Left cardiac atrium (tissue), 2 donors: ENCODE measurements around the gene KLHL28. TPM values are rescaled to one million over a fixed set of nuclear protein-coding genes. Genes with fewer than 3 reads are reported as not detected.

Experiments
- total RNA-seq, 2 donors: library from RNA; stranded (reverse); fragmentation: NEBNext Ultra II Directional; extraction: Animal tissue kit (Norgen Biotek cat#: 25700); gene quantifications; one replicate each; pipeline ENCODE4 v1.2.1, GENCODE V29; 2021
- donor health status: DM: no; HTN: yes; CAD: no; lungs with severe emphysema.
- donor health status: DM: yes; HTN: yes; CAD: no.

The KLHL28 gene
- total RNA-seq, 2 donors from 2014 or later: 10.5 to 10.9 TPM

Other genes with a start within 250 kb of the KLHL28 start
- 10 to 100 TPM; 14.8 to 18.6 TPM for gene TOGARAM1, start 243 bp upstream of the KLHL28 start, total RNA-seq
- gene PRPF39, start 122.2 kb upstream of the KLHL28 start, total RNA-seq: 10 to 100 TPM; 12.8 to 19.5 TPM
- gene FKBP3, start 172.5 kb upstream of the KLHL28 start, total RNA-seq: 10 to 100 TPM; 76.0 to 78.9 TPM
- gene FANCM, start 174.0 kb upstream of the KLHL28 start, total RNA-seq: 1 to 10 TPM; 3.1 to 3.4 TPM